ENCODE measurements around the gene CLK3.
"Not testable (repeated sequence)": the region's sequence is repeated elsewhere in the genome, so short reads cannot be mapped to it uniquely, and the experiment has no call there.

Gene CLK3

GRCh38 chr15:74615508-74616365, at the start of gene CLK3:
TSS of gene CLK3 (plus strand) at chr15:74615836. CDS start at chr15:74619197, 3,361 bp downstream.
- peak; percentile 96 for DNase-seq (ENCODE audit: low spot score)

GRCh38 chr15:74568594-74568993, 47.0 kb upstream of the CLK3 start:
- DNase-seq (ENCODE audit: low spot score): no peak

- DNase-seq (ENCODE audit: low spot score): no peak
These were observed 45.9 kb upstream of the CLK3 start for GRCh38 chr15:74569731-74570070.

GRCh38 chr15:74571191-74571590, 44.4 kb upstream of the CLK3 start:
- DNase-seq (ENCODE audit: low spot score): no peak

- DNase-seq (ENCODE audit: low spot score): no peak
These were observed 41.6 kb upstream of the CLK3 start for GRCh38 chr15:74573987-74574386.

GRCh38 chr15:74578496-74578994, 37.1 kb upstream of the CLK3 start:
- DNase-seq (ENCODE audit: low spot score): no peak

- no peak for DNase-seq (ENCODE audit: low spot score)
These were observed 36.6 kb upstream of the CLK3 start for GRCh38 chr15:74579001-74579400.

GRCh38 chr15:74580538-74581350, 34.9 kb upstream of the CLK3 start:
- DNase-seq (ENCODE audit: low spot score): no peak

GRCh38 chr15:74584204-74584603, 31.4 kb upstream of the CLK3 start:
- DNase-seq (ENCODE audit: low spot score): no peak

GRCh38 chr15:74584779-74585178, 30.9 kb upstream of the CLK3 start:
- no peak for DNase-seq (ENCODE audit: low spot score)

GRCh38 chr15:74585191-74585590, 30.4 kb upstream of the CLK3 start:
- DNase-seq (ENCODE audit: low spot score): no peak

GRCh38 chr15:74585857-74586256, 29.8 kb upstream of the CLK3 start:
- DNase-seq (ENCODE audit: low spot score): no peak

GRCh38 chr15:74589826-74590225, 25.8 kb upstream of the CLK3 start:
- DNase-seq (ENCODE audit: low spot score): no peak

GRCh38 chr15:74592222-74592621, 23.4 kb upstream of the CLK3 start:
- no peak for DNase-seq (ENCODE audit: low spot score)

- DNase-seq (ENCODE audit: low spot score): no peak
These were observed 22.5 kb upstream of the CLK3 start for GRCh38 chr15:74593122-74593521.

- DNase-seq (ENCODE audit: low spot score): no peak
These were observed 21.2 kb upstream of the CLK3 start for GRCh38 chr15:74594455-74594854.

GRCh38 chr15:74595271-74595670, 20.4 kb upstream of the CLK3 start:
- no peak for DNase-seq (ENCODE audit: low spot score)

- DNase-seq (ENCODE audit: low spot score): not testable (repeated sequence)
These were observed 18.9 kb upstream of the CLK3 start for GRCh38 chr15:74596736-74597135.

GRCh38 chr15:74597146-74597705, 18.4 kb upstream of the CLK3 start:
- not testable (repeated sequence) for DNase-seq (ENCODE audit: low spot score)

- DNase-seq (ENCODE audit: low spot score): peak; percentile 85
These were observed 17.4 kb upstream of the CLK3 start for GRCh38 chr15:74598126-74598842.

GRCh38 chr15:74599156-74599555, 16.5 kb upstream of the CLK3 start:
- DNase-seq (ENCODE audit: low spot score): no peak
